ENCODE measurements around the gene CFAP54.

DNA sequence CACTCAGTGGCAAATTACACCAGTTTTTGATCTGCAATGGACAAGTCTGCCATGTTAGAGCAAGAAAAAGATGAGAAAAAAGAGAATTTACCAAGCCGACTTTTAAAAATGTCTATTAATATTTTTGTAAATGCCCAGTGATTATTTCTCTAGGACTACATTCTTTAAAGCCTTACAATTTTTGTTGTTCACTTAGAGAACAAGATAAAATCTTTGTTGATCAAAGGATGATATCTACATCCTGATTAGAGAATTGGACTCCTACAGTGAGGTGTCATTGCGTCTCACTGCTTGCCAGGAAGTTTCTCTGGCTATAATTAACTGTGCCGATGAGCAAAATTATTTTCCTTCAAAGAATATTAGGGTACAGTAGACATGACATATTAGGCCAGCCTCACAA, 1.7 kb upstream of the CFAP54 start:
- TF ChIP-seq, protein P1, sequence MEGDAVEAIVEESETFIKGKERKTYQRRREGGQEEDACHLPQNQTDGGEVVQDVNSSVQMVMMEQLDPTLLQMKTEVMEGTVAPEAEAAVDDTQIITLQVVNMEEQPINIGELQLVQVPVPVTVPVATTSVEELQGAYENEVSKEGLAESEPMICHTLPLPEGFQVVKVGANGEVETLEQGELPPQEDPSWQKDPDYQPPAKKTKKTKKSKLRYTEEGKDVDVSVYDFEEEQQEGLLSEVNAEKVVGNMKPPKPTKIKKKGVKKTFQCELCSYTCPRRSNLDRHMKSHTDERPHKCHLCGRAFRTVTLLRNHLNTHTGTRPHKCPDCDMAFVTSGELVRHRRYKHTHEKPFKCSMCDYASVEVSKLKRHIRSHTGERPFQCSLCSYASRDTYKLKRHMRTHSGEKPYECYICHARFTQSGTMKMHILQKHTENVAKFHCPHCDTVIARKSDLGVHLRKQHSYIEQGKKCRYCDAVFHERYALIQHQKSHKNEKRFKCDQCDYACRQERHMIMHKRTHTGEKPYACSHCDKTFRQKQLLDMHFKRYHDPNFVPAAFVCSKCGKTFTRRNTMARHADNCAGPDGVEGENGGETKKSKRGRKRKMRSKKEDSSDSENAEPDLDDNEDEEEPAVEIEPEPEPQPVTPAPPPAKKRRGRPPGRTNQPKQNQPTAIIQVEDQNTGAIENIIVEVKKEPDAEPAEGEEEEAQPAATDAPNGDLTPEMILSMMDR (IDR thresholded peaks at IDR 0.05), result no peak
- no peak for TF ChIP-seq MXI1 (IDR thresholded peaks at IDR 0.05; ENCODE audit: low read depth, low read length)
